Stimulated activated CD4-positive, alpha-beta T cell treated with anti-CD3 and anti-CD28 coated beads, Interleukin-1b, Interleukin-23, amount 100 ng/mL, for 48 hours (primary cell): Measurements from ENCODE around the gene LYRM2.
A peak's percentile ranks its signal among the peaks of the same experiment; 100 is the strongest.

Experiments
- DNase-seq: peaks from one replicate; pipeline ENCODE4 v3.0.0-alpha.2; 2020

Gene LYRM2

GRCh38 chr6:89638320-89639195 lies at the start of gene LYRM2:
Gene LYRM2, minus strand, starts transcription at chr6:89638747. Its CDS starts 31 bp downstream, at chr6:89638716.
- peak; percentile 93 for DNase-seq

GRCh38 chr6:89688328-89688727 lies 49.8 kb upstream of the LYRM2 start:
- DNase-seq, result no peak

DNA sequence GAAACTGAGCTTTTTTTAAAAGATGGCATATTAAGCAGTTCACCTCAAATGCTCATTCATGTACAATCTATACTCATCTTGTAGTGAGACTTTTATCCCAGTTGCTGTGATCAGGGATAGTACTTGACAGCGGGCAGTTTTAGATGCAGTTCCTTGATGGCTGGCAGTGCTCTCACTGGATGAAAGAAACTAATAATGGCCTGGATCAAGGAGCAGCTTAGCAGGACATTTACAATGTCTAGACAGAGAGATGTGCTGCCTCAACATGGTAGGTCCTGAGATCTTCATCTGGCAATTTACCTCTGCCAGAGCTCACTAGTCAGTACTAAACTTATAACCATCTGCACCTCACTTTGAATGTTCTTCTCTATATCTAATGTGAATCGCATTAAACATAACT lies 46.8 kb upstream of the LYRM2 start:
- no peak for DNase-seq

- no peak for DNase-seq
Measured at GRCh38 chr6:89682991-89683390, 44.4 kb upstream of the LYRM2 start.

DNA sequence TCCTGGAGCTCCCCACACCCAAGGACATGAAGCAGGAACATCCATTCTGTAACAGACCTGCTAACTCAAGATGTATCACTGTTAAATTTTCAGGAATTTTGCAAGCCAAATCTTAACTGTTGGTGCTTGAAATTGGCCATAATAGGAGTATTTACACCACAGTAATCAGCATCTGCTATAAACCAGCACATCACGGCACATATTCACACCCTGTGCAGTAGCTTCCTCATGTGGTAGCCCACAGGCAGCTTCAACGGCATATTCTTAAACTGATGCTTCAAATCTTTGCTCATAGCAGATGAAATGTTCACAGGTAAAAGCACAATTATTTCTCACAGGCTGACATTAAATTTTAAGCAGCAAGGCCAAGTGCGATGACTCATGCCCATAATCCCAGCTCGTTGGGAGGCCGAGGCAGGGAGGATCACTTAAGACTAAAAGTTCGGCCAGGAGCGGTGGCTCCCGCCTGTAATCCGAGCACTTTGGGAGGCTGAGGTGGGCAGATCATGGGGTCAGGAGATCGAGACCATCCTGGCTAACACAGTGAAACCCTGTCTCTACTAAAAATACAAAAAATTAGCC lies 43.5 kb upstream of the LYRM2 start:
- DNase-seq, result no peak

GRCh38 chr6:89680551-89680950 lies 42.0 kb upstream of the LYRM2 start:
- no peak for DNase-seq

- DNase-seq, result no peak
Measured at GRCh38 chr6:89680150-89680549, 41.6 kb upstream of the LYRM2 start.

GRCh38 chr6:89679215-89680120 lies 40.9 kb upstream of the LYRM2 start:
- no peak for DNase-seq

DNA sequence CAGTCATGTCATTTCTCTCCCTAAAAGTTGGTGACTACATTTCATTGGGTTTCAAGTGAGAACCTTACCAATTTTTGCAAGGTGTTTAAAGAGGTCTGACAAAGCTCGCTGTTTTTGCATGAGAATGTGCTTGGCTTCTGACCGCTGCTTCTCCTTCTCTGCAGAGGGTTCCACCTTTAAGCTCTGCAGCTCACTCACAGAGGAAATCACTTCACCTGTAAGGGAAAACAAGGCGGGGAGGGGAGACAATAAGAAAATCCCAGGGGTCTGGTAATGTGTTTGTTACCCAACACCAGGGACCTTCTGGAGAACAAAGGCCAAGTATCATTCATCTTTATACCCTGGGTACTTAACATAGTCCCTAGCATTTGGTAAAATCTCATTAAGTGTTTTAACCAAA lies 40.0 kb upstream of the LYRM2 start:
- no peak for DNase-seq

DNA sequence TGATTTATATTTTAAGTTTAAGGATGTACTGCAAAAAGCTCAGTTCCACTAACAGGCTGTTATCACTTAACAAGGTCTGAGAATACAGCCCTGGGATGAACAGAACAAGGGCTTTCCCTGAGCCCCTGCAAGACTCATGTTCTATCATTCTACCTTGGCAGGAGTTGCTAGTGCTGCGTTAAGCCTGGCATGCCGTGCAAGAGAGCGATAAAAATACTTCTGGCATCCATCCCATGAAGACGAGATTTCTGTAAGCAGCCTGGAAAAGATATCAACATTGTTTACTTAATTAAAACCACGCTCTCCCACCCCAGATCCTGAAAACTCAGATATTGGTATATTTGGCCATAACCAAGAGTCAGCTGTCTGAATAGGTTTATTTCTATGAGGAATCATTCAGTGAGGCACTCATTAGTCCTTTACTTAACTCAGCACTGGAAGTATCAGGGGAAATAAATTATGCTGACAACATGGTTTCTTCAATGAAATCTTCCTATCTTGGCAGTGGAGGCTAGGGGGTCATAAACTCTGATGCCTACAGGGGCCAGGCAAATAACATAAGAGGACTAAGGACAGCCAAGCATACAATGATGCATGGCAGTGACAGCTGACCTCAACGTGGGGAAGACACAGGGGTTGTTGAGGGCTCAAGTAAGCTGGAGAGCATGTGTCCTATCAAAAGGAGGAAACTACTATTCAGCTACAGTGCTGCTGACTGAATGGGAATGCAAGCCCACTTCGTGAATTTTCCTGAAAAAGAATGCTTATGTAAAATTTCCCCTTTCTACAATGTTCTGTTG lies 37.6 kb upstream of the LYRM2 start:
- DNase-seq, result no peak

GRCh38 chr6:89670935-89671565 lies 32.5 kb upstream of the LYRM2 start:
- no peak for DNase-seq

- DNase-seq, result no peak
Measured at GRCh38 chr6:89669002-89669401, 30.5 kb upstream of the LYRM2 start.

- DNase-seq, result no peak
Measured at GRCh38 chr6:89667872-89668556, 29.5 kb upstream of the LYRM2 start.

GRCh38 chr6:89662659-89663223 lies 24.2 kb upstream of the LYRM2 start:
- DNase-seq, result no peak

DNA sequence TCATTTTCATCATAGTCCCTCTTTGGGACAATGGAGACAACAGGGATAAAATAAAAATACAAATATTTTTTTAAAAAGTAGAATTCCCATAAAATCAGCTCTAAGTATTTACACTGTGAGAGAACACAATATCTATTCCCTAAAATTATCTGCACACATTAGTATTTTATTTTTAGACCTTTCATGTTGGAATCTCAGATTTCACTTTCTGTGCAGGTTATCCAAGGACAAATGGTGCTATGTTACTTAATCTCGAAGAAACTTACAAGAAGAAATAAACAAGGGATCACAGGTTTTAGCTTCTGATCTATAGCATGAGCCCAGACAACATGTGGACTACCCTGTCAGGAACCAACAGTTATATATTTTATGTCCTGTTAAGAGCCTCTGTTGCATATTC lies 23.0 kb upstream of the LYRM2 start:
- DNase-seq, result no peak

DNA sequence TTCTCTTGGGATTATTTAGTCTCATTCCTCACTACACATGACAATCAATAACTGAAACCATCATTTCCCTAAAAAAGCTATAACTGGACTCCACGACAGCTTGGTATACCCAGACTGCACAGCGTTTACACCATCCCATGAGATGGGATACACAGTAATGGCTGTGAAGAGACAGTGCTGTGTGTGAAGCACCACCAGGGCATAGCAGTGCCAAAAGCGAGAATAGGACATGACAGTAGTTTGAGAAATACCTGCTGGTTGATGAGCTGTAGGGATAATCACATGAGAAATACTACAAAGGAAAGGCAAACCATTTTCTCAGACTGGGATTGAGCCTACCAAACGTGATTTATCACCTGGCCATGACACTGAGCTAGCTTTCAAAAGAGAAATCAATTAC lies 22.4 kb upstream of the LYRM2 start:
- DNase-seq, result no peak

GRCh38 chr6:89657445-89658158 lies 19.1 kb upstream of the LYRM2 start:
- no peak for DNase-seq

GRCh38 chr6:89655122-89655521 lies 16.6 kb upstream of the LYRM2 start:
- no peak for DNase-seq

DNA sequence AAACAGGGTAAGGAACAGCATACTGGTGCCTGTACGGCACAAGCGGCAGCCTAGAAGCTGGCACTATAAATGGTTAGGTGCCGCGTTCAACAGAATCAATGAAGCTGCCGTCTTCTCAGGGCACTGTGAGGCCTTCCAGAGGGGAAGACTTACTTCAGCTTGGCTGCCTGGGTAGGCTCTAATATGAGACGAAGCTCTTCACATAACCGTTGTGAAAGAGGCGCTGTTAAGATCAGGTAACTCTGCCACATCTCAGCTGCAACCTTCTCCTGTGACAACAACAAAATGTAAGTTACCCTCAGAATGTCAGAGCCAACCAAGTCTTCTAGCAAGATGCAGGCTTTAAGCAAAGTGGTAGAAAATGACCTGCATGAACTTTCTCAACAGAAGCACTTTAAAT lies 12.0 kb upstream of the LYRM2 start:
- DNase-seq, result no peak

DNA sequence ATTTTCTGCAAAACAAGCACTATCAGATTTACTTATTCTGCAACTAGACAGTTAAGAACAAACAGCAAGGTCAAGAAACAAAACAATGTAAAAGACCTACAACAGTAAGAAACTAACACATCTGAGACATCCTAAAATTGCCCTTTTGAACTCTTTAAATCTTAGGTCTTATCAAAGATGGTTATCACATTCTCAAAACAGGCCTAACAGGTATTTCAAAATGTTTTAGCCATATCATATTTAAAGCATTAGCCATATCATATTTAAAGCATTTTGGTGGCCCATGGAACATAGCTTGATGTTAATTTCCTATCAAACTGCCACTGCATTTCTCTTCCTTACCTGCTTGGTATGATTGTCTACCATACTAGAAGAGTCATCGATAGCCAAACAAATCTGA lies 11.1 kb upstream of the LYRM2 start:
- DNase-seq, result no peak

DNA sequence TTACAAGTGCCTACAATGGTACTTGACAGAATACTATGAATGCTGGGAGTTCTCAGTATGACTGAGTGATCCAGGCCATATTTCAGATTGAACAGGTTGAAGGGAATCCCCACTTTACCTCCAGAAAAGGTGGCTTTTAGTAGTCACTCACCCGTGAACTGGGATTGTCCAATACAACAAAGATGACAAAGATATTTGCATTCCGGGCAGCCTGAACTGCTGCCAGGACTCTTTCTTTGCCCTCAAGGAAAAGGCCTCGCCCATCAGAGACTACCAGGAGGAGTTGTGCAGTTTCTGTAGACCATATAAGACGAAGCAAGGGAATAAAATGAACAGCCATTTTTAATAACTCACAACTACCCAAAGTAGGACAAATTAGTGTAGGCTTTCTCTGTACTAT lies 6.3 kb upstream of the LYRM2 start:
- DNase-seq, result no peak
